ENCODE results near the gene EHBP1.

GRCh38 chr2:63058144-63058920 lies 352.8 kb downstream of the EHBP1 start:
- TF ChIP-seq, protein P1, sequence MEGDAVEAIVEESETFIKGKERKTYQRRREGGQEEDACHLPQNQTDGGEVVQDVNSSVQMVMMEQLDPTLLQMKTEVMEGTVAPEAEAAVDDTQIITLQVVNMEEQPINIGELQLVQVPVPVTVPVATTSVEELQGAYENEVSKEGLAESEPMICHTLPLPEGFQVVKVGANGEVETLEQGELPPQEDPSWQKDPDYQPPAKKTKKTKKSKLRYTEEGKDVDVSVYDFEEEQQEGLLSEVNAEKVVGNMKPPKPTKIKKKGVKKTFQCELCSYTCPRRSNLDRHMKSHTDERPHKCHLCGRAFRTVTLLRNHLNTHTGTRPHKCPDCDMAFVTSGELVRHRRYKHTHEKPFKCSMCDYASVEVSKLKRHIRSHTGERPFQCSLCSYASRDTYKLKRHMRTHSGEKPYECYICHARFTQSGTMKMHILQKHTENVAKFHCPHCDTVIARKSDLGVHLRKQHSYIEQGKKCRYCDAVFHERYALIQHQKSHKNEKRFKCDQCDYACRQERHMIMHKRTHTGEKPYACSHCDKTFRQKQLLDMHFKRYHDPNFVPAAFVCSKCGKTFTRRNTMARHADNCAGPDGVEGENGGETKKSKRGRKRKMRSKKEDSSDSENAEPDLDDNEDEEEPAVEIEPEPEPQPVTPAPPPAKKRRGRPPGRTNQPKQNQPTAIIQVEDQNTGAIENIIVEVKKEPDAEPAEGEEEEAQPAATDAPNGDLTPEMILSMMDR (IDR thresholded peaks at IDR 0.05) = no peak
- TF ChIP-seq POLR2A (IDR thresholded peaks at IDR 0.05) = no peak

Data from uterus (tissue), 2 donors.